T-helper 2 cell treated with Interferon-gamma antibody and Interleukin-4, amounts not matched to agents 5 μg/mL and 100 μg/mL, for 36 hours (primary cell): ENCODE data around the gene GID4.

Experiments used
- DNase-seq: peaks from one replicate; pipeline ENCODE4 v3.0.0; 2021; ENCODE audit warnings: low spot score
- H3K27ac Mint-ChIP-seq: one replicate; pipeline ENCODE4 v1.8.0; 2021; ENCODE audit warnings: mild to moderate bottlenecking, mixed read lengths
- H3K27me3 Mint-ChIP-seq: one replicate; pipeline ENCODE4 v1.8.0; 2021; ENCODE audit warnings: low read depth, mixed read lengths
- H3K36me3 Mint-ChIP-seq: one replicate; pipeline ENCODE4 v1.8.0; 2021; ENCODE audit warnings: low read depth, mixed read lengths
- H3K4me1 Mint-ChIP-seq: one replicate; pipeline ENCODE4 v1.8.0; 2021; ENCODE audit warnings: low read depth, mixed read lengths
- H3K4me3 Mint-ChIP-seq: one replicate; pipeline ENCODE4 v1.8.0; 2022; ENCODE audit warnings: mild to moderate bottlenecking, moderate library complexity, mixed read lengths
- H3K9me3 Mint-ChIP-seq: one replicate; pipeline ENCODE4 v1.8.0; 2021; ENCODE audit warnings: mixed read lengths

GID4 gene

GRCh38 chr17:18042983-18043382 is 3.8 kb downstream of the GID4 start:
- H3K9me3 Mint-ChIP-seq: no peaks in the 10 kb centered on the region

DNA sequence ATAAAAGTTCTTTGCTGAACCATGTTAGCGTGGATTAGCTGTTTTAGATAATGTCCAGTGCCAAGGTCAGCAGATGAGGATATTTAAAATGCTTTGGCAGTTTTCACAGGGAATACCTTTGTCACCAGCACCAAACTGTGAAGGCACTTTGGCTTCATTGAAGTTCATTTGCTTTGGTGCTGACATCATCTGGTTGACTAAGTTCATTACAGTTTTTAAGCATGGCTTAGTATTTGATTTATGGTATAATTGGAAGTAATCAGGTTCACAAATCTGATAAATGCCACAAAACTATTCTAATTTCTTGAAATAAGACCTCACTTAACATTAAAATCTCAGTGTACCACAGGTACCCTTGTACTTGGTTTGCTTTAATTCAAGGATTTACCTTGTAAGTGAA is 4.3 kb downstream of the GID4 start:
- DNase-seq: no peak
- Mint-ChIP-seq H3K4me1 (peaks cover 20% of the 10 kb centered on the region), H3K9me3 (no peaks in the 10 kb centered on the region), H3K36me3 (peaks cover 10% of the 10 kb centered on the region), H3K4me3 (no peak overlapping the region), H3K27me3 (no peaks in the 10 kb centered on the region), H3K27ac (no peak overlapping the region)

More at GRCh38 chr17:18042983-18043382, 3.8 kb downstream of the GID4 start:
- no peak for DNase-seq
- Mint-ChIP-seq H3K27ac (no peak overlapping the region), H3K36me3 (peaks cover 10% of the 10 kb centered on the region), H3K4me1 (peaks cover 24% of the 10 kb centered on the region), H3K4me3 (no peak overlapping the region), H3K27me3 (no peaks in the 10 kb centered on the region)

DNA sequence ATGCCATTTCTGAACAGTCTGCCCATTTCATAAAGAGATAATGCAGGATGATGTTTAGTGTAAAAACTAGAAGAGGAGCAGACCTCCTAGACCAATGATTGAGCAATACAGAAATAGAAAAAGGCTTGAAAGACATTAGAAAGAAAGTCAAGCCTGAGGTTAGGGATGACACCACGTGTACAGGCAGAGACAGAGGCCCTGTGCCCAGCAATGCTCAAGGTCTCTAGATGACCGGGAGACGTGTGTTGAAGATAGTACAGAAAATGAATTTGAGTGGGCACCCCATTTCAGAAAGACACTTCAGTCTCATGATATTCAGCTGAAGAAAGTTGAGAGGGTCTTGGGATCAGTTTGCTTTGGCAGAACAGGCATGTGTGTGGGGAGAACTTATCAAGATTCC is 5.4 kb downstream of the GID4 start:
- Mint-ChIP-seq H3K27ac (no peak overlapping the region), H3K4me1 (peaks cover 18% of the 10 kb centered on the region), H3K27me3 (no peaks in the 10 kb centered on the region), H3K4me3 (no peak overlapping the region), H3K9me3 (no peaks in the 10 kb centered on the region), H3K36me3 (peaks cover 11% of the 10 kb centered on the region)
- no peak for DNase-seq

DNA sequence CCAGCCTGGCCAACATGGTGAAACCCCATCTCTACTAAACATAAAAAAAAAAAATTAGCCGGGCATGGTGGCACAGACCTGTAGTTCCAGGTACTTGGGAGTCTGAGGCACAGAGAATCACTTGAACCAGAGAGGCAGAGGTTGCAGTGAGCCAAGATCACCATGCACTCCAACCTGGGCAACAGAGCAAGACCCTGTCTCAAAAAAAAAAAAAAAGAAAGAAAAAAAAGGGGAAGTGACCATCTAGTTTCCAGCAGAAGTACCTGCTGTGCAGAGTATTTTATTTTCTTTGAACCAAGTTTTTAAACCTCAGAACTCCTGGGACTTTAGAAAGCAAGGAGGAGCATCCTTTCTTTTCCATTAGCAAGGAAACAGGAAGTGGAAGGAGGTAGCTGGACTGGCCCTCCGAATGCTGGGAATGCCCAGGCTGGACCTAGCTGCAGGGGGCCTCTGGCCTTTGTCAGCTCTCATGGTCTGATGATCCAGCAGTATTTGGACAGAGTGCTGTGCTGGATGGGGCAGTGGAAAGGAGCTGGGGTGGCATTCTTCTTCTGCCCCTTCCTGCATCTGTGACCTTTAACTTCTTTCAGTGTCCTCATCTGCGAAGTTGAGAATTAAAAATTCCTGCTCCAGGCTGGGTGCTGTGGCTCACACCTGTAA is 6.6 kb downstream of the GID4 start:
- Mint-ChIP-seq H3K4me3 (no peak overlapping the region), H3K27ac (no peak overlapping the region), H3K27me3 (no peaks in the 10 kb centered on the region), H3K36me3 (peaks cover 11% of the 10 kb centered on the region), H3K4me1 (peaks cover 10% of the 10 kb centered on the region), H3K9me3 (no peaks in the 10 kb centered on the region)
- DNase-seq: no peak

- no peak overlapping the region for H3K4me3 Mint-ChIP-seq
Measured at GRCh38 chr17:18055597-18055996, 16.4 kb downstream of the GID4 start.

GRCh38 chr17:18056214-18056613 is 17.0 kb downstream of the GID4 start:
- H3K27ac Mint-ChIP-seq: peak overlapping the region; percentile 5

More at GRCh38 chr17:18055597-18055996, 16.4 kb downstream of the GID4 start:
- H3K4me1 Mint-ChIP-seq: peaks cover 7% of the 10 kb centered on the region
- no peak overlapping the region for H3K27ac Mint-ChIP-seq
- DNase-seq: no peak
- peaks cover 26% of the 10 kb centered on the region for H3K36me3 Mint-ChIP-seq
- no peaks in the 10 kb centered on the region for H3K9me3 Mint-ChIP-seq
- no peaks in the 10 kb centered on the region for H3K27me3 Mint-ChIP-seq

DNA sequence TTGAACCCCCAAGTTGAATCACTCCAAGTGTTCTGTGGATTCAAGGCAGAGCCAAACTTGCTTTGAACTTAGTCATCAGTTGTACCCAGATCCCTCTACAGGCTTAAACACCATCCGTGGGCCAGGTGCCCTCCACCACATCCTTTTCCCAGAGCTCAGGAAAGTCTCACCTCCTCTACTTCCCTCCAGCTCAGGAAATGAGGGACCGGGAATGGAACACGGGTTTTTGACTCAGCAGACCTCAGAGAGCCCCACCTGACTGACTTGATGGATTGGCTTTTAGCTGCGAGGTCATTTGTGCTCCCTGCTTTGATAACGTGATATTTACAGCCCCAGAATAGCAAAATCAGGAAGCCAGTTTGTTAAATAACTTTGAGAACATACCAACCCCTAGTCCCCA is 20.1 kb downstream of the GID4 start:
- H3K4me3 Mint-ChIP-seq: no peak overlapping the region
- H3K9me3 Mint-ChIP-seq: no peaks in the 10 kb centered on the region
- DNase-seq: no peak
- H3K27me3 Mint-ChIP-seq: no peaks in the 10 kb centered on the region
- no peak overlapping the region for H3K27ac Mint-ChIP-seq
- H3K4me1 Mint-ChIP-seq: peaks cover 12% of the 10 kb centered on the region
- peaks cover 25% of the 10 kb centered on the region for H3K36me3 Mint-ChIP-seq

More at GRCh38 chr17:18056214-18056613, 17.0 kb downstream of the GID4 start:
- Mint-ChIP-seq H3K9me3 (no peaks in the 10 kb centered on the region), H3K27me3 (no peaks in the 10 kb centered on the region), H3K4me3 (no peak overlapping the region), H3K4me1 (peaks cover 9% of the 10 kb centered on the region), H3K36me3 (peaks cover 26% of the 10 kb centered on the region)
- DNase-seq: no peak

DNA sequence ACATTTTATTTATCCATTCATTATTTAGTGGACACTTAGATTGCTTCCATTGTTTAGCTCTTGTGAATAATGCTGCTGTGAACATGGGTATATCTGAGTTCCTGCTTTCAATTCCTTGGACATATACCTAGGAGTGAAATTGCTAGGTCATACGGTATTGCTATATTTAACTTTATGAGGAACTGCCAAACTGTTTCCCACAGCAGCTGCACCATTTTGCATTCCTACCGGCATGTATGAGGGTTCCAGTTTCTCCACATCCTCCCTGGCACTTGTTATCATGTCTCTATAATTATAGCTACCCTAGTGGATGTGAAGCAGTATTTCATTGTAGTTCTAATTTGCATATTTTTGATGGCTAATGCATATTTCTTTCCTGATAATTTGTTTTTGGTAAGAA is 24.8 kb downstream of the GID4 start:
- no peak overlapping the region for H3K4me3 Mint-ChIP-seq
- H3K27ac Mint-ChIP-seq: no peak overlapping the region
- H3K9me3 Mint-ChIP-seq: no peaks in the 10 kb centered on the region
- no peak for DNase-seq
- H3K27me3 Mint-ChIP-seq: no peaks in the 10 kb centered on the region
- peaks cover 9% of the 10 kb centered on the region for H3K36me3 Mint-ChIP-seq
- H3K4me1 Mint-ChIP-seq: peaks cover 11% of the 10 kb centered on the region

DNA sequence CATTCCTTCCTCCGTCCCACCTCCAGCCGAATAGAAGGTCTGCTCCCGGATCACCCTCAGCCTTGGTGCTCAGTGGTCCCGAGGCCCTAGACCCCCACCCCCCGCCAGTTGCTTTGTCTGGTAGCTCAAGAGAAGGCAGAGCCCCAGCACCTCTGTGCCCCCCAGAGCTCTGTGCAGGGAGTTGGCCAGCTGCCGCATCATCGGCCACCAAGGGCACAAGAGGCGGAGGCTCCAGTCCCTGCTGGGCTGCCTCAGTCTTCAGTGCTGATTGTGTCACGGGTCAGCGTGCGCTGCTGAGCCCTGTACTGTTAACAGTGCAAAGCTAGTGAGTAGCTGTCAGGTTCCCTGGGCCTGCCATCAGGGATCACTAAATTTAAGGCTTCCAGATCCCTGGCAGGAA is 26.3 kb downstream of the GID4 start:
- Mint-ChIP-seq H3K4me1 (peaks cover 5% of the 10 kb centered on the region), H3K27ac (no peak overlapping the region), H3K9me3 (no peaks in the 10 kb centered on the region), H3K4me3 (no peak overlapping the region), H3K27me3 (no peaks in the 10 kb centered on the region), H3K36me3 (peaks cover 2% of the 10 kb centered on the region)
- DNase-seq: no peak

DNA sequence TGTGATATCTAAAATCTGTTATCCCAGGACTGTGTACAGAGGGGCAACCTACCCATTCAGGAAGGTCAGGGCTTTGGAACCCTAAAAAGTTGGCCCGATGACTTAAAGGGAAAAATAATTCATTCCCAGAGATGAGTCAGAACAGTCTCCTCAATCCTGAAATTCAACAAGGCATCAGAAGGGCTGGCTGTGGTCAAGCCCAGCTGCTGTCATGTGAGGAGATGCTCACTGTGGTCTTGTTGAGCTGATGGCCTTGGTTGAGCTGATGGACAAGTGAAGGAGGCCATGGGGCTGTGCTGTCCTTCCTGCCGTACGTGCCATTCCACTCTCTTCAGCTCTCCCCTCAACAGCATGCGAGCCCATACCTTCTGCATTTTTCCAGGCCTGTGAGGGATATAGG is 27.7 kb downstream of the GID4 start:
- Mint-ChIP-seq H3K4me1 (peaks cover 6% of the 10 kb centered on the region), H3K36me3 (peaks cover 2% of the 10 kb centered on the region), H3K9me3 (no peaks in the 10 kb centered on the region), H3K4me3 (no peak overlapping the region), H3K27me3 (no peaks in the 10 kb centered on the region), H3K27ac (no peak overlapping the region)
- DNase-seq: no peak

GRCh38 chr17:18069101-18069500 is 29.9 kb downstream of the GID4 start:
- no peak for DNase-seq
- H3K27ac Mint-ChIP-seq: no peak overlapping the region
- no peak overlapping the region for H3K4me3 Mint-ChIP-seq
- no peaks in the 10 kb centered on the region for H3K27me3 Mint-ChIP-seq
- no peaks in the 10 kb centered on the region for H3K9me3 Mint-ChIP-seq
- H3K4me1 Mint-ChIP-seq: peaks cover 6% of the 10 kb centered on the region
- peaks cover 2% of the 10 kb centered on the region for H3K36me3 Mint-ChIP-seq

- Mint-ChIP-seq H3K27me3 (peaks cover 5% of the 10 kb centered on the region), H3K4me1 (peaks cover 6% of the 10 kb centered on the region), H3K27ac (no peak overlapping the region), H3K36me3 (no peaks in the 10 kb centered on the region), H3K9me3 (no peaks in the 10 kb centered on the region), H3K4me3 (no peak overlapping the region)
- DNase-seq: no peak
Measured at GRCh38 chr17:18070861-18071340, 31.7 kb downstream of the GID4 start.

DNA sequence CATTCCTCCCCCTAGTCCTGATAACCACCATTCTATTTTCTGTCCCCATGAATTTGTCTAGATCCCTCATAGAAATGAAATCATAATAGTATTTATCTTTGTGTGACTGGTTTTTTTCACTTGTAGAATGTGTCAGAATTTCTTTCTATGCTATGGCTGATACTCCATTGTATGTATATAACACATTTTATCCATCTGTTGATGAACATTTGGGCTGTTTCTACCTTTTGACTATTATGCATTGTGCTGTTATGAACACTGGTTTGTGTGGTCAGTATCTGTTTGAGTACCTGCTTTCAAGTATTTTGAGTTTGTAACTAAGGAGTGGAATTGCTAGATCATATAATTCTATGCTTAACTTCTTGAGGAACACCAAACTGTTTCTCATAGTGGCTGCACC is 32.5 kb downstream of the GID4 start:
- no peaks in the 10 kb centered on the region for H3K36me3 Mint-ChIP-seq
- no peak for DNase-seq
- H3K9me3 Mint-ChIP-seq: no peaks in the 10 kb centered on the region
- H3K27ac Mint-ChIP-seq: no peak overlapping the region
- no peak overlapping the region for H3K4me3 Mint-ChIP-seq
- peaks cover 5% of the 10 kb centered on the region for H3K27me3 Mint-ChIP-seq
- H3K4me1 Mint-ChIP-seq: peaks cover 6% of the 10 kb centered on the region

- Mint-ChIP-seq H3K4me3 (no peak overlapping the region), H3K9me3 (no peaks in the 10 kb centered on the region), H3K4me1 (peaks cover 6% of the 10 kb centered on the region), H3K36me3 (no peaks in the 10 kb centered on the region), H3K27me3 (peaks cover 7% of the 10 kb centered on the region), H3K27ac (no peak overlapping the region)
- DNase-seq: no peak
Measured at GRCh38 chr17:18074566-18075272, 35.5 kb downstream of the GID4 start.
